Embryonic facial prominence (tissue), 1 donor: ENCODE results near the gene BASP1.
"Not testable (repeated sequence)": the region's sequence is repeated elsewhere in the genome, so short reads cannot be mapped to it uniquely, and the experiment has no call there.

ENCODE experiments used
- DNase-seq: peaks from one replicate; pipeline ENCODE4 v3.0.0-alpha.2; 2016; ENCODE audit errors: extremely low spot score

Gene BASP1

DNA sequence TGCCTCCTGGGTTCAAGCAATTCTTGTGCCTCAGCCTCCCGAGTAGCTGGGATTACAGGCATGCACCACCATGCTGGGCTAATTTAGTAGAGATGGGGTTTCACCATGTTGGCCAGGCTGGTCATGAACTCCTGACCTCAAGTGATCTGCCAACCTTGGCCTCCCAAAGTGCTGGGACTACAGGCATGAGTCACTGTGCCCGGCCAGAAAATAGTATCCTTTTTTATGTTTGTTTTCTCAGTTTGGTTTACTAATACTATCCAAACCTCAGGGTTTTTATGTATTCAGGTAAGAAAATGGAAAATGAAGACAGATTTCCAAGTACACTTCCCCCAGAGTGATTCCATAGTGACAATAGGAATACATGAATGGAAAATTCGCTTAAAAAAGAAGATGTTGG lies 101.7 kb downstream of the BASP1 start:
- DNase-seq, result not testable (repeated sequence)

DNA sequence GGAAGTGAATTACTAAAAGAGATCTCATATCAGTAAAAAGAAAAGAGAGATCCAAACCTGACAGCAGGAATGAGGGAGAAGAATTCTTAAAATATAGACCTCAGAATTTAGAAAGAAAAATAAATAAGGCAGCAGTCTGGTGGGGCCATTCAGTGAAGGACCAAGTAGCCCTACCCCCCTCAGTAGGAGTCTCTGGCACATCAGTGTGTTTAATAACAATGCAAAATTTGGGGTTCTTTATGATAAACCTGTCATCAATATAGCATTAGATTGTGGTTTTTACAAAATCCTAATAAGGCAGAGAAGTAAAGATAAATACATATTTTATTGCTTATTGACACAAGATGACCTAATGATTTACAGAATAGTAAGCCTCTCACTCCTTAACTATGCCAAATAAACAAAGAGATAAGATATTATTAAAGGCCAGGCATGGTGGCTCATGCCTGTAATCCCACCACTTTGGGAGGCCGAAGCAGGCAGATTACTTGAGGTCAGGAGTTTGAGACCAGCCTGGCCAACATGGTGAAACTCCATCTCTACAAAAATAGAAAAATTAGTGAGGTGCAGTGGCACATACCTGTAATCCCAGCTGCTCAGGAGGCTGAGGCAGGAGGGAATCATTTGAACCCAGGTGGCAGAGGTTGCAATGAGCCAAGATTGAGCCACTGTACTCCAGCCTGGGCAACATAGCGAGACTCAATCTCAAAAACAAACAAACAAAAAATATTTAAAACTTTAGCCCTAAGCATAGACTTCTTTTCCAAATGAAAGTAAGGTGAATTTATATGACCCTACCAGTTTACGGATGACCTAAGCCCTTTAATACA lies 108.6 kb downstream of the BASP1 start:
- DNase-seq, result no peak
